Ascending aorta (tissue), 2 donors: ENCODE data around the gene TIGD6. TPM values are rescaled to one million over a fixed set of nuclear protein-coding genes. Genes with fewer than 3 reads are reported as not detected.
A peak's percentile ranks its signal among the peaks of the same experiment; 100 is the strongest.
"Not testable (repeated sequence)": the region's sequence is repeated elsewhere in the genome, so short reads cannot be mapped to it uniquely, and the experiment has no call there.

Experiments used
- DNase-seq, 2 donors: peaks; one replicate each; pipeline ENCODE4 v3.0.0-alpha.2; 2019; ENCODE audit warnings: low spot score in 2 of 2
- H3K27ac ChIP-seq, 2 donors: fragments of 200-600 bp; sonication (generic); one replicate each; pipeline ENCODE4 v1.5.1; 2016 to 2017; ENCODE audit warnings: mild to moderate bottlenecking in 1 of 2
- H3K27me3 ChIP-seq: fragments of 200-600 bp; sonication (generic); one replicate; pipeline ENCODE4 v1.5.1; 2017
- H3K36me3 ChIP-seq, 2 donors: fragments of 200-600 bp; sonication (generic); one replicate each; pipeline ENCODE4 v1.5.1; 2016
- H3K4me1 ChIP-seq, 2 donors: fragments of 200-600 bp; sonication (generic); one replicate each; pipeline ENCODE4 v1.5.1; 2016 to 2017; ENCODE audit warnings: mild to moderate bottlenecking in 1 of 2
- H3K4me3 ChIP-seq, 2 donors: fragments of 200-600 bp; sonication (generic); one replicate each; pipeline ENCODE4 v1.5.1; 2016 to 2017; ENCODE audit warnings: mild to moderate bottlenecking in 1 of 2
- H3K9me3 ChIP-seq, 2 donors: fragments of 200-600 bp; sonication (generic); one replicate each; pipeline ENCODE4 v1.5.1; 2016
- CTCF ChIP-seq, 3 experiments: fragments of 200-600 bp in 2 of 3; fragments of 450-650 bp in 1 of 3; sonication (generic) in 2 of 3; IDR thresholded peaks; one replicate each; pipeline ENCODE4 v1.5.1; 2016 to 2019; ENCODE audit warnings: antibody characterized with exemption in 3 of 3, mild to moderate bottlenecking in 1 of 3, moderate library complexity in 1 of 3
- intact Hi-C: fragments of 100-400 bp; cut with DNase I; formaldehyde crosslinking; loops from one replicate; pipeline ENCODE4 v1.15.1; 2023
- total RNA-seq: library from RNA; depleted of rRNA; stranded (reverse); fragments of >200 nt; gene quantifications from one replicate; pipeline ENCODE4 v1.1.0, GENCODE V29; 2016

TIGD6 gene
- total RNA-seq, 1 donor from 2014 or later: 4.2 TPM

- TF ChIP-seq CTCF (IDR thresholded peaks at IDR 0.05): no peak
- no peak for DNase-seq
Measured at GRCh38 chr5:150034662-150035061, 34.2 kb upstream of the TIGD6 start.

GRCh38 chr5:150033334-150033733 lies 32.9 kb upstream of the TIGD6 start:
- H3K4me1 ChIP-seq: no peaks in the 10 kb centered on the region
- H3K4me3 ChIP-seq: no peak overlapping the region
- peaks cover 66 to 98% of the 10 kb centered on the region in 2 donors for H3K36me3 ChIP-seq
- H3K27me3 ChIP-seq: no peaks in the 10 kb centered on the region
- H3K27ac ChIP-seq: no peak overlapping the region
- TF ChIP-seq CTCF (IDR thresholded peaks at IDR 0.05): no peak
- no peaks in the 10 kb centered on the region for H3K9me3 ChIP-seq
- DNase-seq: no peak
- intact Hi-C loops: no loop called here

More at GRCh38 chr5:150034662-150035061, 34.2 kb upstream of the TIGD6 start:
- no peak overlapping the region for H3K27ac ChIP-seq
- no peaks in the 10 kb centered on the region for H3K4me1 ChIP-seq
- peaks cover 59 to 95% of the 10 kb centered on the region in 2 donors for H3K36me3 ChIP-seq
- intact Hi-C loops: no loop called here
- no peaks in the 10 kb centered on the region for H3K27me3 ChIP-seq
- no peak overlapping the region for H3K4me3 ChIP-seq
- no peaks in the 10 kb centered on the region for H3K9me3 ChIP-seq

- not testable (repeated sequence) for H3K9me3 ChIP-seq, H3K4me1 ChIP-seq, H3K27ac ChIP-seq, H3K27me3 ChIP-seq, H3K4me3 ChIP-seq, DNase-seq
- H3K36me3 ChIP-seq: peaks cover 64 to 88% of the 10 kb centered on the region in 2 donors
- intact Hi-C loops: loop anchor here (10.0 kb wide), 1 partner anchor 187 kb away; no protein-coding TSS in a partner anchor
Measured at GRCh38 chr5:150028047-150028446, 27.6 kb upstream of the TIGD6 start.

- H3K4me3 ChIP-seq: no peak overlapping the region
- H3K9me3 ChIP-seq: no peaks in the 10 kb centered on the region
- intact Hi-C loops: loop anchor here (10.0 kb wide), 1 partner anchor 188 kb away; no protein-coding TSS in a partner anchor
- peaks cover 0 to 20% of the 10 kb centered on the region in 2 donors for H3K4me1 ChIP-seq
- no peak for DNase-seq
- H3K27ac ChIP-seq: no peak overlapping the region
- TF ChIP-seq CTCF (IDR thresholded peaks at IDR 0.05): no peak
- no peaks in the 10 kb centered on the region for H3K27me3 ChIP-seq
- H3K36me3 ChIP-seq: peaks cover 53 to 75% of the 10 kb centered on the region in 2 donors
Measured at GRCh38 chr5:150026682-150027172, 26.3 kb upstream of the TIGD6 start.

GRCh38 chr5:150024346-150024984 lies 24.0 kb upstream of the TIGD6 start:
- TF ChIP-seq CTCF (IDR thresholded peaks at IDR 0.05): no peak
- DNase-seq: no peak

GRCh38 chr5:150023136-150023535 lies 22.7 kb upstream of the TIGD6 start:
- TF ChIP-seq CTCF (IDR thresholded peaks at IDR 0.05): no peak
- H3K27ac ChIP-seq: peak overlapping the region; percentile 43 to 78
- H3K27me3 ChIP-seq: no peaks in the 10 kb centered on the region
- H3K4me1 ChIP-seq: peaks cover 0 to 30% of the 10 kb centered on the region in 2 donors
- peaks cover 46 to 63% of the 10 kb centered on the region in 2 donors for H3K36me3 ChIP-seq
- no peaks in the 10 kb centered on the region for H3K9me3 ChIP-seq
- intact Hi-C loops: loop anchor here (10.0 kb wide), 1 partner anchor 192 kb away; no protein-coding TSS in a partner anchor
- no peak overlapping the region for H3K4me3 ChIP-seq
- DNase-seq: no peak

More at GRCh38 chr5:150024346-150024984, 24.0 kb upstream of the TIGD6 start:
- Histone ChIP-seq H3K27ac (peak overlapping the region in 1 of 2 donors; percentile 78), H3K36me3 (peaks cover 40 to 65% of the 10 kb centered on the region in 2 donors), H3K4me1 (peaks cover 0 to 30% of the 10 kb centered on the region in 2 donors), H3K4me3 (no peak overlapping the region), H3K27me3 (no peaks in the 10 kb centered on the region), H3K9me3 (no peaks in the 10 kb centered on the region)
- intact Hi-C loops: loop anchor here (10.0 kb wide), 1 partner anchor 190 kb away; no protein-coding TSS in a partner anchor
